A549 (cell line): ENCODE measurements around the gene SNAP23.

ENCODE experiments used
- CHD2 ChIP-seq: fragments of 150-350 bp; IDR thresholded peaks from 2 replicates; pipeline ENCODE4 v1.6.1; 2014; ENCODE audit warnings: low read length; ENCODE audit not compliant: partially characterized antibody
- CTCF ChIP-seq: fragments of >200 bp; sonication (Bioruptor Twin); formaldehyde crosslinking; IDR thresholded peaks from 3 replicates; pipeline ENCODE4 v1.5.1; 2016
- FOXS1 ChIP-seq: fragments of 250-450 bp; sonication (Bioruptor Pico); IDR thresholded peaks from 2 replicates; pipeline ENCODE4 v1.5.0; 2020; ENCODE audit warnings: mild to moderate bottlenecking, moderate library complexity
- HOXB5 ChIP-seq: fragments of 250-450 bp; sonication (Bioruptor Pico); IDR thresholded peaks from 2 replicates; pipeline ENCODE4 v1.5.0; 2020; ENCODE audit warnings: mild to moderate bottlenecking, moderate library complexity
- PHF8 ChIP-seq: fragments of 200-600 bp; sonication (generic); IDR thresholded peaks from 2 replicates; pipeline ENCODE4 v1.6.1; 2016; ENCODE audit warnings: low read depth, mild to moderate bottlenecking, antibody characterized with exemption, moderate library complexity, borderline replicate concordance
- POLR2A ChIP-seq: IDR thresholded peaks from 2 replicates; pipeline ENCODE4 v1.6.1; 2012; ENCODE audit warnings: mild to moderate bottlenecking, low read length
- RAD21 ChIP-seq, 2 experiments: fragments of >200 bp in 1 of 2; sonication (Bioruptor Twin) in 1 of 2; formaldehyde crosslinking in 1 of 2; IDR thresholded peaks in 1 of 2; conservative IDR thresholded peaks in 1 of 2; 2 replicates in 1 of 2; 3 replicates in 1 of 2; pipeline ENCODE4 v1.6.1; 2012 to 2018; ENCODE audit warnings: inconsistent platforms in 1 of 2
- ZC3H11A ChIP-seq: fragments of 450-650 bp; IDR thresholded peaks from 2 replicates; pipeline ENCODE4 v1.6.1; 2014; ENCODE audit warnings: antibody characterized with exemption, mild to moderate bottlenecking

DNA sequence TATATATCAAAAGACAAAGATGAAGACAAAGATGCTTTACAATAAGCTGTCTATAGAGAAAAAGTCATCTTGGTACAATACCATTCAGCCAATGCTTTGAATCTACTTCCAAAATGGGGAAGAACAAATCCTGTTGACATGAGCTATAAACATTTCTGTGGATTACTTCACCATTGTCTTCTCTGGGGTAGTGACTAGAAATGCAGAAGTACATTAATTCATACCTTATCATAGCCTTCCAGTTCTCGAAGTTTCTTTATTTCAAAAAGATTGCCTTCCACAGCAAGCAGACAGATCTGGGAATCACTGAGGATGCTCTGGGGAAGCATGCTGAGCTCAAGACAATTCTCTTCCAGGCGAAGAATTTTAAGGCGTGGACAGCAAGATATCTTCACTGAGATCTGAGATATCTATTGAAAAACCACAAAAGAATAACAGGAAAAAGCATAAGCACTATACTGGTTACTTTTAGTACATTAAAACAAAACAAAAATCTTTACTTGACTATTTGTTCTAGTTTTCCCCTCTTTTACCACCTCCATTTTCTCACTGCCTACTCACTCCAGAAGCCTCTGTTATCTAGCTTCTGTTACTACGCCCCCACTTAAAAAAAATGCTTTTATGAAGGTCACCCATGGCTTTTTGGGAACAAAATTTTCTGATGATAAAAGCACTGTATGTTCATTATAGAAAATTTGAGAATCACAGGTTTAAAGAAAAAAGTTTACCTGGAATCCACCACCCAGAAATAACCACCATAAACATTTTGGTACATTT is 49.6 kb downstream of the SNAP23 start:
- no peak for TF ChIP-seq CHD2
- TF ChIP-seq RAD21 (conservative IDR thresholded peaks at IDR 0.05 in 1 of 2, IDR thresholded peaks at IDR 0.05 in 1 of 2) = no peak
- TF ChIP-seq CTCF = no peak
- TF ChIP-seq FOXS1 (CRISPR knock-in tag) = no peak
- TF ChIP-seq POLR2A = no peak
- TF ChIP-seq ZC3H11A = no peak
- TF ChIP-seq HOXB5 = no peak
- no peak for TF ChIP-seq PHF8
